B cell (primary cell): ENCODE results near the gene CAAP1.

Source experiments
- CTCF ChIP-seq: fragments of 200-600 bp; IDR thresholded peaks from one replicate; pipeline ENCODE4 v1.8.0; 2022; ENCODE audit warnings: antibody characterized with exemption, mild to moderate bottlenecking
- EZH2 ChIP-seq: IDR thresholded peaks from 2 replicates; pipeline ENCODE4 v1.6.1; 2012; ENCODE audit warnings: borderline replicate concordance, low read depth, mild to moderate bottlenecking, moderate library complexity, low read length; ENCODE audit not compliant: insufficient read depth, poor library complexity, severe bottlenecking

GRCh38 chr9:26807161-26807560 lies 85.4 kb downstream of the CAAP1 start:
- no peak for TF ChIP-seq CTCF
- TF ChIP-seq EZH2: no peak
